Measurements from ENCODE around the gene PCNX2. TPM values are rescaled to one million over a fixed set of nuclear protein-coding genes. Genes with fewer than 3 reads are reported as not detected.

PCNX2 gene
- total and polyA plus RNA-seq, 2 experiments from 2014 or later = 42.9 to 88.3 TPM

- Histone ChIP-seq H3K4me1 (ENCODE audit: insufficient read depth) (0 out of 2 replicates have a peak, but pooled peaks cover under 1% of the 10 kb centered on the region), H3K4me2 (no peak overlapping the region), H2AFZ (no peak overlapping the region), H3F3A (replicated peaks; ENCODE audit: low read depth) (no peaks in the 10 kb centered on the region), H3K79me2 (replicated peaks; ENCODE audit: insufficient read depth) (no peaks in the 10 kb centered on the region), H3K9me2 (ENCODE audit: insufficient read depth) (no peaks in the 10 kb centered on the region), H4K20me1 (replicated peaks; ENCODE audit: insufficient read depth) (0 out of 2 replicates have a peak, but pooled peaks cover 6% of the 10 kb centered on the region), H3K27ac (ENCODE audit: low read depth) (no peak overlapping the region), H3K36me3 (ENCODE audit: insufficient read depth) (no peaks in the 10 kb centered on the region; the same call in 1 of the 2 replicates), H3K27me3 (ENCODE audit: insufficient read depth) (no peaks in the 10 kb centered on the region), H3K4me3 (no peak overlapping the region)
- no peak for TF ChIP-seq CTCF (conservative IDR thresholded peaks at IDR 0.05; ENCODE audit: low read depth in 2 of 2)
- TF ChIP-seq ZNF331 (CRISPR knock-in tag; IDR thresholded peaks at IDR 0.05; ENCODE audit: low read depth) = no peak
- Mint-ChIP-seq H3K9me3 (no peaks in the 10 kb centered on the region), H3K27ac (no peak overlapping the region), H3K4me1 (peaks cover 2% of the 10 kb centered on the region; the same call in 1 of the 3 replicates), H3K36me3 (ENCODE audit: low read depth) (peaks cover 25% of the 10 kb centered on the region), H3K4me3 (no peak overlapping the region), H3K27me3 (ENCODE audit: insufficient read depth, low read depth, poor library complexity) (peaks cover 7% of the 10 kb centered on the region)
- ATAC-seq (no peak), DNase-seq (ENCODE audit: low spot score) (no peak)
These were observed 309.5 kb downstream of the PCNX2 start for GRCh38 chr1:232985882-232986526.

- no peak overlapping the region for H3K4me2 ChIP-seq
- H3K36me3 ChIP-seq (ENCODE audit: insufficient read depth) = no peaks in the 10 kb centered on the region; the same call in 1 of the 2 replicates
- H3F3A ChIP-seq (replicated peaks; ENCODE audit: low read depth) = no peaks in the 10 kb centered on the region
- DNase-seq (ENCODE audit: low spot score) (no peak), ATAC-seq (no peak)
- H3K27me3 ChIP-seq (ENCODE audit: insufficient read depth) = no peaks in the 10 kb centered on the region
- Mint-ChIP-seq H3K27me3 (ENCODE audit: insufficient read depth, low read depth, poor library complexity) (peaks cover 3% of the 10 kb centered on the region), H3K4me1 (peaks cover 10% of the 10 kb centered on the region), H3K9me3 (no peaks in the 10 kb centered on the region), H3K27ac (no peak overlapping the region), H3K4me3 (no peak overlapping the region), H3K36me3 (ENCODE audit: low read depth) (peaks cover 20% of the 10 kb centered on the region)
- H3K79me2 ChIP-seq (replicated peaks; ENCODE audit: insufficient read depth) = no peaks in the 10 kb centered on the region
- no peaks in the 10 kb centered on the region for H3K9me2 ChIP-seq (ENCODE audit: insufficient read depth)
- 0 out of 2 replicates have a peak, but pooled peaks cover 6% of the 10 kb centered on the region for H4K20me1 ChIP-seq (replicated peaks; ENCODE audit: insufficient read depth)
- no peak overlapping the region for H3K27ac ChIP-seq (ENCODE audit: low read depth)
- no peak overlapping the region for H3K4me3 ChIP-seq
- H2AFZ ChIP-seq = no peak overlapping the region
- peaks cover 5% of the 10 kb centered on the region for H3K4me1 ChIP-seq (ENCODE audit: insufficient read depth)
- TF ChIP-seq REST (IDR thresholded peaks at IDR 0.05; ENCODE audit: unreplicated experiment) (no peak), ETS1 (IDR thresholded peaks at IDR 0.05) (no peak), EZH2 (IDR thresholded peaks at IDR 0.05; ENCODE audit: low read depth, unreplicated experiment) (no peak)
These were observed 310.7 kb downstream of the PCNX2 start for GRCh38 chr1:232984577-232985425.
